ENCODE results near the gene TMTC2. TPM values are rescaled to one million over a fixed set of nuclear protein-coding genes. Genes with fewer than 3 reads are reported as not detected.

The TMTC2 gene
- total RNA-seq, 1 donor from 2014 or later: 31.4 TPM

DNA sequence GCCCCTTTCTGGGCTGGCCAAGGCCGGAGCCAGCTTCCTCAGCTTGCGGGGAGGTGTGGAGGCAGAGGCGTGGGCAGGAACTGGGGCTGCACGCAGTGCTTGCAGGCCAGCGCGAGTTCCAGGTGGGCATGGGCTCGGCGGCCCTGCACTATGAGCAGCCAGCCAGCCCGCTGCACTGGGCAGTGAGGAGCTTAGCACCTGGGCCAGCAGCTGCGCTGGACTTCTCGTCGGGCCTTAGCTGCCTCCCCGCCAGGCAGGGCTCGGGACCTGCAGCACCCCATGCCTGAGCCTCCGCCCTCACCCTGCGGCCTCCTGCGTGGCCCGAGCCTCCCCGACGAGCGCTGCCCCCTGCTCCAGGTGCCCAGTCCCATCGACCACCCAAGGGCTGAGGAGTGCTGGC, 42.0 kb downstream of the TMTC2 start:
- H3K4me3 ChIP-seq: no peak overlapping the region
- TF ChIP-seq, protein P1, sequence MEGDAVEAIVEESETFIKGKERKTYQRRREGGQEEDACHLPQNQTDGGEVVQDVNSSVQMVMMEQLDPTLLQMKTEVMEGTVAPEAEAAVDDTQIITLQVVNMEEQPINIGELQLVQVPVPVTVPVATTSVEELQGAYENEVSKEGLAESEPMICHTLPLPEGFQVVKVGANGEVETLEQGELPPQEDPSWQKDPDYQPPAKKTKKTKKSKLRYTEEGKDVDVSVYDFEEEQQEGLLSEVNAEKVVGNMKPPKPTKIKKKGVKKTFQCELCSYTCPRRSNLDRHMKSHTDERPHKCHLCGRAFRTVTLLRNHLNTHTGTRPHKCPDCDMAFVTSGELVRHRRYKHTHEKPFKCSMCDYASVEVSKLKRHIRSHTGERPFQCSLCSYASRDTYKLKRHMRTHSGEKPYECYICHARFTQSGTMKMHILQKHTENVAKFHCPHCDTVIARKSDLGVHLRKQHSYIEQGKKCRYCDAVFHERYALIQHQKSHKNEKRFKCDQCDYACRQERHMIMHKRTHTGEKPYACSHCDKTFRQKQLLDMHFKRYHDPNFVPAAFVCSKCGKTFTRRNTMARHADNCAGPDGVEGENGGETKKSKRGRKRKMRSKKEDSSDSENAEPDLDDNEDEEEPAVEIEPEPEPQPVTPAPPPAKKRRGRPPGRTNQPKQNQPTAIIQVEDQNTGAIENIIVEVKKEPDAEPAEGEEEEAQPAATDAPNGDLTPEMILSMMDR (IDR thresholded peaks at IDR 0.05): no peak
- H3K27ac ChIP-seq: no peak overlapping the region
- H3K36me3 ChIP-seq: no peaks in the 10 kb centered on the region
- no peaks in the 10 kb centered on the region for H3K9me3 ChIP-seq
- ATAC-seq: peak in 1 of 2 donors; percentile 32
- H3K4me1 ChIP-seq: no peaks in the 10 kb centered on the region
- no peak for DNase-seq
- H3K27me3 ChIP-seq (ENCODE audit: low read depth): no peaks in the 10 kb centered on the region
- intact Hi-C loops (cut with DNase I): no loop called here

DNA sequence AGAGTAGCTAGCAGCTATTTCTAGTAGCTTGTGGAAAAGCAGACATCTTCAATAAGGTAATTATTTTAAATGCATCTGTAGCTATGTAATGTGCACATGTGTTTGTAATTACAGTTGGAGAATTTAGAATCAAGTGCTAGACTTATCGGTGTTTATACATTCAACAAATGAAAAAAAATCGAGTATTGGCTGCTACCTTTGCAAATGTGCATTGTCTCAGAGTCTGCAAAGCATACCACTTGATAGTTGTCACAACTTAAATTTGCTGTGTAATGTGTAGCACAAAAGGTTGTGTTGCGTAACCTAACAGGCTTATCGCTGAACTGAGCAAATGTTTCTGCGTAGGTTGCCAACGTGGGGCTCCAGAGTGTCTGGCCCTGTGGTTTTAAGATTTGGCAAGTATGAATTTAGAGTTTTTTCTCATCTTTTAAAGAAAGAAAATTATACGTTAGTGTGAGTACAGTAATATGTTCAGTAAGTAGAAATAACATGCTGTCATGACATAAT, 44.3 kb downstream of the TMTC2 start:
- H3K4me1 ChIP-seq: no peaks in the 10 kb centered on the region
- no peak overlapping the region for H3K27ac ChIP-seq
- no peak overlapping the region for H3K4me3 ChIP-seq
- intact Hi-C loops (cut with DNase I): no loop called here
- no peaks in the 10 kb centered on the region for H3K9me3 ChIP-seq
- no peaks in the 10 kb centered on the region for H3K36me3 ChIP-seq
- ATAC-seq: peak in 1 of 2 donors; percentile 19
- DNase-seq: no peak
- no peaks in the 10 kb centered on the region for H3K27me3 ChIP-seq (ENCODE audit: low read depth)
- TF ChIP-seq, protein P1 (IDR thresholded peaks at IDR 0.05): no peak

DNA sequence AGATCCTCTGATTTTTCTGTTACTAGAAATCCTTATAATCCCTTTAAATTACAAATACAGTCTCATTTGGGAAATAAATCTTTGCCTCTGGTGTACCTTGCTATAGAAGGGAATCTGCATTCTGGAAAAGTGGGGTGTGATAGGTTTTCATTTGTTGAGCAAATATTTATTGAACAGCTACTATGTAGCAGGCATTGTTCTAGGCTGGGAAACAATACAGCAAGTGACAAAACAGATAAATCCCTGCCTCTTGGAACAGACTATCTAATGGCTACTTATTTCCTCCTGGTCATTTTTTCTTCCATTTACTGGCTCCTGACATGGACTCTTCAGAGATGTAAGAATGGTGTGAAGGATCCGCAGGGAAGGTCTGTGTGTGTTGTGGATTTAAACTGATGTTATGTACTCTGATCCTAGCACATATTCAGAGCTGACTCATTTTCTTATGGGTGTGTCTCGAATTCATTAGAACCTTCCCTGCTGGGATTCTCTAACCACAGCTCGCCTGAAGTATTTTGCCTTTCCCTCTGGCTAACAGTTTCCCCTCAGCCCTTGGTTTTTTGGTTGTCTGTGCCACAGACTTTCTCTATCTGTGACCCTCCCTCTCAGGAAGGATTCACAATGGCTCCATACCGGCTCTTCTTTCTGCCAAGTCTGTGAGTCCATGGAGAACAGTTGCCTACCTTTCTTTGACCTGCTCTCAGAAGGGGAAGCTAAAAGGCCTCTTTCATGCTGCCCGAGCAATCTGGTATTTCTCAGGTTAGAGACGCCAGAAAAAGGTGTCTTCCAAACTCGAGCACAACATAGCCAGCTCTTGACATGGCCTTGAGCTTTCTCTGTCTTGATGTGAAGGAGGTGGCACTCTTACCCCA, 53.7 kb downstream of the TMTC2 start:
- DNase-seq (no peak), ATAC-seq (no peak)
- H3K9me3 ChIP-seq: no peaks in the 10 kb centered on the region
- no peak overlapping the region for H3K27ac ChIP-seq
- H3K4me1 ChIP-seq: peaks cover 8% of the 10 kb centered on the region
- TF ChIP-seq, protein P1 (IDR thresholded peaks at IDR 0.05): no peak
- intact Hi-C loops (cut with DNase I): no loop called here
- H3K36me3 ChIP-seq: no peaks in the 10 kb centered on the region
- no peaks in the 10 kb centered on the region for H3K27me3 ChIP-seq (ENCODE audit: low read depth)
- no peak overlapping the region for H3K4me3 ChIP-seq

DNA sequence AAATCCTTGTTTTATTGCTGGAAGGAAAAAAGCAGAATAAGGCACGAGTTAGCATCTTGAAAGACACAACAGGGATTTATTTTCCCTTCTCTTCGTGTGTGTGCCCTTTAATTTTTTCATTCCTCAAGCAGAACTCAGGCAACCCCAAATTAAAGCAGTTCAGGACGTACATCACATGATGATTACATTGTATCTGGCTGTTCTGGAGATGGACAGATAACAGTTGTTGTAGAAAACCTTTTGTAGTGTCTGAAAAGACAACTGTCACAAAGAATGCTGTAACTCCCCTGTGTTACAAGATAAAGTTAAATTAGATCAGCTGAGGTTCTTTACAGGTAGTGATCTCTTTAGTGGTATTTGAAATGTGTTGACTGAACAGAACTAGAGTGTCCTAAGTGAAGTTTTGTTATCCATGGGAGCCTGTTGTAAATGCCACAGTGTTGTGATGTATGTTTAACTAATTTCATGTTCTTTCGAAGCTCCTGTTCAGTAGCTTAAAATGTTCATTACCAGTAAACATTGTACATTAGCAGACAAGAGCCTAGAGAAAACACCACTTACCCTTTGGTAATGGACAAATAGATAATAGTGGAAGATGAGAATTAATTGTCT, 58.5 kb downstream of the TMTC2 start:
- H3K9me3 ChIP-seq: no peaks in the 10 kb centered on the region
- TF ChIP-seq, protein P1 (IDR thresholded peaks at IDR 0.05): no peak
- H3K4me1 ChIP-seq: peaks cover 28% of the 10 kb centered on the region
- no peaks in the 10 kb centered on the region for H3K36me3 ChIP-seq
- no peaks in the 10 kb centered on the region for H3K27me3 ChIP-seq (ENCODE audit: low read depth)
- no peak overlapping the region for H3K27ac ChIP-seq
- DNase-seq (no peak), ATAC-seq (peak in 1 of 2 donors; percentile 32)
- intact Hi-C loops (cut with DNase I): no loop called here
- no peak overlapping the region for H3K4me3 ChIP-seq

DNA sequence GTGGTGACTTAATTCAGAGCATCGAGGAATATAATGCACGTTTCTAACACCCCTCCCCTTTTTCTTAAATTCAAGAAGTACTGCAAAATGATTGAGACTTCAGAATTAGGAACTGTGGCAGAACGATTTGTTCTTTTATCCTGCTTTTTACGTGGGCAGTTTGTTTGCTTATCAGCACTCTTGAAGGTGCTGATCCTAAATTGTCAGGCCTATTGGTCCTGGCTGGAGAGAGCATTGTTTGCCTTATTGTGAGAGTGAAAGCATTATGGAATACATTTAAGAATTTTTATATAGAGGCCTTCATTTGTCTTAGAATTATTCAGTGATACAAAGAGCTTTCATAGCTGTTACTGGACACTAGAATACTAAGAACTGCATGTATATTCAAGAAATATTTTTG, 59.1 kb downstream of the TMTC2 start:
- TF ChIP-seq, protein P1 (IDR thresholded peaks at IDR 0.05): no peak
- Histone ChIP-seq H3K27me3 (ENCODE audit: low read depth) (no peaks in the 10 kb centered on the region), H3K4me3 (no peak overlapping the region), H3K36me3 (no peaks in the 10 kb centered on the region), H3K27ac (no peak overlapping the region), H3K9me3 (no peaks in the 10 kb centered on the region), H3K4me1 (peaks cover 28% of the 10 kb centered on the region)
- DNase-seq (no peak), ATAC-seq (peak in 1 of 2 donors; percentile 85)
- intact Hi-C loops (cut with DNase I): no loop called here

Measured in lower lobe of right lung (tissue), 2 donors.